Transverse colon (tissue), 4 donors: ENCODE data around the gene CD300C.

ENCODE experiments used
- EP300 ChIP-seq: sonication (generic); formaldehyde crosslinking; IDR thresholded peaks from one replicate; pipeline ENCODE4 v1.6.1; 2017; ENCODE audit warnings: antibody characterized with exemption, low read depth
- POLR2A ChIP-seq: fragments of 450-650 bp; IDR thresholded peaks from one replicate; pipeline ENCODE4 v1.6.1; 2016; ENCODE audit warnings: antibody characterized with exemption, mild to moderate bottlenecking, moderate library complexity
- POLR2AphosphoS5 ChIP-seq, 3 donors: sonication (generic); formaldehyde crosslinking; IDR thresholded peaks; one replicate each; pipeline ENCODE4 v1.6.1; 2016; ENCODE audit warnings: antibody characterized with exemption in 3 of 3
- TF ChIP-seq, protein P1 (sequence below), 5 experiments: fragments of 200-600 bp in 3 of 5; fragments of 450-650 bp in 2 of 5; sonication (generic) in 3 of 5; IDR thresholded peaks; 1 replicate in 2 of 5; 2 replicates in 3 of 5; pipeline ENCODE4 v1.5.1; 2016 to 2017; ENCODE audit warnings: antibody characterized with exemption in 5 of 5, inconsistent platforms in 3 of 5, mild to moderate bottlenecking in 2 of 5, moderate library complexity in 1 of 5

DNA sequence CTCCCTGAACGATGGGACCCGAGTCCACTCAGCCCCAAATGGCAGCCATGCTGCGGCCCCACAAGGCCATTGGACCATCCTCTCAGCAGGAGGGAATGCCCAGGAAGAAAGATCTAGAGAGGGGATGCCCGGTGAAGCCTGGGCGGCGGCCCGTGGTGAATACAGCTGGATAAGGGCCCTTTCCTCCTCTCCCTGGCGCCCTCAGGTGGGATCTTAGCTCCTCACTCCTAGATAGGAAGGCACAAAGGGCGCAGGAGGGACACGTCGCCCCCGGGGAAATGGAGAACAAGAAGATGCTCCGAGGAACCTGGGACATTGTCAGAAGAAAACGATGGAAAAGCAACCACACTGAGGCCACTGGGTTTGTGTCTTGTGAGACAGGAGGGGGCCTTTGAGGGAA is 2.5 kb downstream of the CD300C start:
- TF ChIP-seq, protein P1, sequence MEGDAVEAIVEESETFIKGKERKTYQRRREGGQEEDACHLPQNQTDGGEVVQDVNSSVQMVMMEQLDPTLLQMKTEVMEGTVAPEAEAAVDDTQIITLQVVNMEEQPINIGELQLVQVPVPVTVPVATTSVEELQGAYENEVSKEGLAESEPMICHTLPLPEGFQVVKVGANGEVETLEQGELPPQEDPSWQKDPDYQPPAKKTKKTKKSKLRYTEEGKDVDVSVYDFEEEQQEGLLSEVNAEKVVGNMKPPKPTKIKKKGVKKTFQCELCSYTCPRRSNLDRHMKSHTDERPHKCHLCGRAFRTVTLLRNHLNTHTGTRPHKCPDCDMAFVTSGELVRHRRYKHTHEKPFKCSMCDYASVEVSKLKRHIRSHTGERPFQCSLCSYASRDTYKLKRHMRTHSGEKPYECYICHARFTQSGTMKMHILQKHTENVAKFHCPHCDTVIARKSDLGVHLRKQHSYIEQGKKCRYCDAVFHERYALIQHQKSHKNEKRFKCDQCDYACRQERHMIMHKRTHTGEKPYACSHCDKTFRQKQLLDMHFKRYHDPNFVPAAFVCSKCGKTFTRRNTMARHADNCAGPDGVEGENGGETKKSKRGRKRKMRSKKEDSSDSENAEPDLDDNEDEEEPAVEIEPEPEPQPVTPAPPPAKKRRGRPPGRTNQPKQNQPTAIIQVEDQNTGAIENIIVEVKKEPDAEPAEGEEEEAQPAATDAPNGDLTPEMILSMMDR (IDR thresholded peaks at IDR 0.05): no peak
- no peak for TF ChIP-seq POLR2A
- no peak for TF ChIP-seq EP300
- TF ChIP-seq POLR2AphosphoS5 (IDR thresholded peaks at IDR 0.05): no peak
